Peyer's patch (tissue), 4 donors: ENCODE results near the gene MUC2.

ENCODE experiments used
- CTCF ChIP-seq, 6 experiments: fragments of 450-650 bp in 4 of 6; fragments of 200-600 bp in 2 of 6; sonication (generic) in 1 of 6; IDR thresholded peaks; one replicate each; pipeline ENCODE4 v1.5.1; 2017 to 2019; ENCODE audit warnings: antibody characterized with exemption in 6 of 6, mild to moderate bottlenecking in 3 of 6, moderate library complexity in 1 of 6
- POLR2A ChIP-seq, 2 donors: fragments of 450-650 bp; IDR thresholded peaks; one replicate each; pipeline ENCODE4 v1.5.1; 2017; ENCODE audit warnings: antibody characterized with exemption in 2 of 2, mild to moderate bottlenecking in 2 of 2, moderate library complexity in 2 of 2

GRCh38 chr11:1073851-1074243 is 827 bp upstream of the MUC2 start:
- TF ChIP-seq CTCF (IDR thresholded peaks at IDR 0.05) (no peak), POLR2A (IDR thresholded peaks at IDR 0.05) (no peak)
